GM19025 (cell line): ENCODE results near the gene SULT6B1.

Experiments used
- ATAC-seq: cut with Tn5 transposase; IDR thresholded peaks from one replicate; pipeline ENCODE4 v1.9.1; 2021; ENCODE audit warnings: mild to moderate bottlenecking, low read depth, moderate library complexity; ENCODE audit not compliant: unreplicated experiment

The SULT6B1 gene

DNA sequence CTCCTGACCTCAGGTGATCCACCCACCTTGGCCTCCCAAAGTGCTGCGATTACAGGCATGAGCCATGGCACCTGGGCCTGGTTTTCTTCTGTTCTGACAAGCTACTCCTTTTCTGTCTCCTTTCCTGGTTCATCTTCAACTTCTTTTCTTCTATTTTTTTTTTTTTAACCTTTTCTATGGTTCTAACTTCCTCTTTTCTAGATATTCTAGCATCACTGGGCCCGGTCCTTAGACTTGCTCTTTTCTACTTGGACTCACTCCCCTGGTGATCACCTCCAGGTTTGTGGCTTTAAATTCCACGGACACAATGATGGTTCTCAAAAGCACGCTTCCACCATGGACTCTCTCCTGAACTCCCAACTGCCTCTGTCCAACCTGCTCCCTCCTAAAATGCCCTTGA lies 33.7 kb downstream of the SULT6B1 start:
- ATAC-seq = no peak

DNA sequence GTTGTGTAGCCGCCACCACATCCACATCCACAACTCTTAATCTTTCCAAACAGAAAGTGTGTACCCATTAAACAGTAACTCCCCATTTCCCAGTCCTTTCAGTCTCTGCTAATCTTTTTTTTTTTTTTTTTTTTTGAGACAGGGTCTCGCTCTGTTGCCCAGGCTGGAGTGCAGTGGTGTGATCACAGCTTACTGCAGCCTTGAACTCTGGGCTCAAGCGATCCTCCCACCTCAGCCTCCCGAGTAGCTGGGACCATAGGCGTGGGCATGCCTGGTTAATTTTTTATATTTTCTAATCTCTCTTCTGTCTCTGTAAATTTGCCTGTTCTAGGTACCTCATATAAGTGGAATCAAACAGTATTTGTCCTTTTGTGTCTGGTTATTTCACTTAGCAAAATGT lies 35.2 kb downstream of the SULT6B1 start:
- ATAC-seq = no peak

DNA sequence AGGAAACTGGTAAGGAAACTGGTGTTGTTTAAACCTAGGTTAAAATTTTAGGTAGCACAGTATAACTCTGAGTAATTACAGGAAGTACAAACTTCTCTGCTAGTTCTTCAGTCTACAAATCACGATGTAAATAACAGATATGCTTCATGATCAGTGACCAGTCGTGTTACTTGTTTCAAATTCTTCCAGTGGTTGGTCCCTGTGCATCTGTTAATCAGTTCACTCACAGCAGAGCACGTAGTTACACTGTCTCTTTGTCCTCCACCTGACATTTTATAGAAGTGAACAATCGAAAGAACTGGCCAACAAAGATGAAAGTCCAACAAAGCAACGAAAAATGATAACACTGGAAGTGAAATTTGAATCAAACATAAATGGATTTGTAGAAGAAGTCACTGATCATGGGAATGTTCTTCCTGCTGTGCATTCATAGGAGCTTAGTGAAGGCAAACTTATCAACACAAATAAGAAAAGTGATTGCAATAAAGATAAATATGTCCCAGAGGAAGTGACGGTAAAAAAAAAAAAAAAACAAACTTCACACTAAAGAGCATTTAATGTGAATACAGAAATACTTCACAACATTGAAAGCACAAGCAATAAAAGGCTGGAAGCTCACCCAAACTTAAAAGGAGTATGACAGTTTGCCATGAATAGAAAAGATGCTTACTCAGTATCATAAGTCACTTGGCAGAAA lies 38.7 kb downstream of the SULT6B1 start:
- no peak for ATAC-seq

DNA sequence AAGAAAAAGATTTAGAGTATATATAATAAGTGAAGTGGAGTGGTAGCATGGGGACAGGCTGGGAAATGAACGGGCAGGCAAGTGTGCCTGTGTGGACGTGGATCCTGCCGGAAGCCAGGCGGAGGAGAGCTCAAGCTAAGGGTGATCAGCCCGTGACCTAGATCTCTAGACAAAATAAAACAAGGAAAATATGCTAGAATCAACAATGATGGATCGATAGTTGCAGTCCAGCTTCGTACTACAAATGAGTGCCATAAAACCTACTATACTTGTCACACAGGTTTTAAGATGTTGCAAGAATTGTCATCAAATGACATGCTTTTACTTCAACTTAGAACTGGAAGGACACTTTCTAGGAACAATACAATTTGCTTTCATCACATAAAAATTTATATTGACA lies 40.1 kb downstream of the SULT6B1 start:
- ATAC-seq = no peak

DNA sequence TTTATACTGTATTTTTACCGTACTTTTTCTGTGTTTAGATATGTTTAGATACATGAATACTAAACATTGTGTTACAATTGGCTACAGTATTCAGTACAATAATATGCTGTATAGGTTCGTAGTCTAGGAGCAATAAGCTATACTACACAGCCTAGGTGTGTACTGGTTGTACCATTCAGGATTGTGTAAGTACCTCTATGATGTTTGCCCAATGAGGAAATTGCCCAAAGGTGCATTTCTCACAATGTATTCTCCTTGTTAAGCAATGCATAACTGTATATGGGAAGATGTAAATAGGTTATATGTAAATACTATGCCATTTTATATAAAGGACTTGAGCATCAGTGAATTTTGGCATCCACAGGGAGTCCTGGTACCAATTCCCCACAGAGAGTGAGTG lies 42.4 kb downstream of the SULT6B1 start:
- ATAC-seq = no peak

DNA sequence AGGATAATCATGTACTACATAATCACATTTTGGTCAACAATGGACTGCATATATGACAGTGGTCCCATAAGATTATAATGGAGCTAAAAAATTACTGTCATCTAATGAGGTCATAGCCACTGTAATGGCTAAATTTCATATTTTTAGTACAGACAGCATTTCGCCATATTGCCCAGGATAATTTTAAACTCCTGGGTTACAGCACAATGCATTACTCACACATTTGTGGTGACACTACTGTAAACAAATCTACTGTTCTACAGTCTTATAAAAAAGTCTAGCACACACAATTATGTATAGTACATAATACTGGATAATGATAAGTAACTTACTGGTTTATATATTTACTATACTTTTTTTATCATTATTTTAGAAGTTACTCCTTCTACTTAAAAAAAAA lies 44.5 kb downstream of the SULT6B1 start:
- ATAC-seq = no peak

DNA sequence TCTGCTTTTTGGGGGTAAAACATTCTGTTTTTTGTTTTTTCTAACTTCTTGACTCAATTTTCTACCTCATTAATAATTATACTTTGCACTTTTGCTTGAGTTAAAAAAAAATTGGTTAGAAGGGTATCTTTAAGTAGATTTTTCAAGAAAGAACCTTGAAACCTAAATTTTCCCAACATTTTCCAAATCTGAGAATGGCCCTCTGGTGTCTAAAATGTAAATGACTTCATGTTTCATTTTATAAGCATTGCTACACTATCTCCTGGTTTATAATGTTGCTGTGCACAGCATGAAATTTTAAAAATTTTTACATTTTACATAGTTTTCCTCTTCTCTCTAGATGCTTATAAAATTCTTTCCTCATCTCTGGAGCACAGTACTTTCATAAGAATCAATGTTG lies 45.9 kb downstream of the SULT6B1 start:
- no peak for ATAC-seq

DNA sequence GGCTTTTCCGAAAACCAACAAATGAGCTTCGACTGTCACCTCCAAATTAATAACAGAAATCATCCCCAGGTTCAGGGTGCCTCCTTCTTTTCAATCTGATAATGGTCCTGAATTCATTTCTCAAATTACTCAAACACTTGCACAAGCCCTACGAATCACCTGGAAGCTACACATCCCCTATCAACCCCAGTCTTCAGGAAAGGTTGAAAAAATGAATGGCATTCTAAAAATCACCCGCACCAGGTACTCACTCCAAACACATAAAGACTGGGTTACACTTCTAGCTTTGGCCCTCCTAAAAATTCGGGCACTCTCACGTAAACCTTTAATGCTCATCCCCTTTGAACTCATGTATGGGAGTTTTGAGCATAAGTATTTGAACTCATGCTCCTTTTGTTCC lies 55.6 kb downstream of the SULT6B1 start:
- no peak for ATAC-seq

DNA sequence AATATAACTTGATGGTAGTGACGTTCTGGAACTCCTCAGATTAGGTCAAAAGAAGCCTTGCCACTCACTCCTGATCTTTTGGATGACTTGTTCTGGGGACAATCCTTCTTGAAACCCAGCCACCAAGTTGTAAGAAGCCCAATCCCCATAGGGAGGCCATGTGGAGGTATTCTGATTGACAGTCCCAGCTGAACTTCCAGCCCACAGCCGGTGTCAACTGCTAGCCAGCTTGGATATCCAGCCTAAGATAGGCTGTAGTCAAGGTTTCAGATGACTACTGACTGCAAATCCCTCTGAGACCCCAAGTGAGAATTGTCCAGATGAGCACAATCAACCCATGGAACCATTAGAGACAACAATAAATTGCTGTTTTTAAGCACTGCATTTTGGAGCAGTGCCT lies 63.1 kb downstream of the SULT6B1 start:
- no peak for ATAC-seq

DNA sequence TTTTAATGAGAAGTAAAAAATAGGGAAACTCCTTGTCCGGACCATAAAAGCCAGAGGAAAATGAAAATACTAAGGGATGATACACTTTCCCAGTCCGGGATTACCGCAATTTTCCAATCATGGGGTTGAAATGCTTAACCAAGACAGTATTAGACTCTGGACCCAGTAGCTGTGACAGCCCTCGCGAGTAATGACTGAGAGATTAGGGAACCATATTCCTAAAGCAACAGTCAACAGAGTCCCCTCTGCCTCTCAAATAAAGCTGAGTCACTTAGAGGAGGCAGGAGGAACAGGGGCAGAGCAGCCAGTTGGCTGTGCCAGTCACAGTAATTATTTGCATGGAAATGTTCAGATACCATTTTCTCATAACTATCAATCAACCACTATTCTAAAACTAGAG lies 69.3 kb downstream of the SULT6B1 start:
- no peak for ATAC-seq
